HEK293 (cell line): ENCODE data around the gene NXN.

Source experiments
- FEZF1 ChIP-seq: fragments of 450-650 bp; formaldehyde crosslinking; IDR thresholded peaks from 2 replicates; pipeline ENCODE4 v1.5.1; 2016; ENCODE audit warnings: missing biosample characterization, missing genetic modification characterization
- GLI4 ChIP-seq: fragments of 450-650 bp; formaldehyde crosslinking; IDR thresholded peaks from 2 replicates; pipeline ENCODE4 v1.5.1; 2016; ENCODE audit warnings: missing biosample characterization, missing genetic modification characterization
- PRDM1 ChIP-seq: fragments of 450-650 bp; formaldehyde crosslinking; IDR thresholded peaks from 2 replicates; pipeline ENCODE4; 2016; ENCODE audit warnings: missing biosample characterization, missing genetic modification characterization
- SALL2 ChIP-seq: fragments of 450-650 bp; formaldehyde crosslinking; IDR thresholded peaks from 2 replicates; pipeline ENCODE4 v1.5.0; 2017; ENCODE audit warnings: missing biosample characterization, mild to moderate bottlenecking, missing genetic modification characterization, borderline replicate concordance
- TCF7L2 ChIP-seq: IDR thresholded peaks from 2 replicates; pipeline ENCODE4 v1.6.1; 2011; ENCODE audit warnings: low read depth, mild to moderate bottlenecking, inconsistent platforms, low read length, moderate library complexity, borderline replicate concordance
- YY1 ChIP-seq: fragments of 450-650 bp; formaldehyde crosslinking; IDR thresholded peaks from 2 replicates; pipeline ENCODE4 v1.5.1; 2018; ENCODE audit warnings: missing biosample characterization, missing genetic modification characterization
- ZBTB48 ChIP-seq: fragments of 450-650 bp; formaldehyde crosslinking; IDR thresholded peaks from 2 replicates; pipeline ENCODE4 v1.5.1; 2016; ENCODE audit warnings: missing biosample characterization, missing genetic modification characterization
- ZNF121 ChIP-seq: fragments of 450-650 bp; formaldehyde crosslinking; IDR thresholded peaks from 2 replicates; pipeline ENCODE4 v1.5.1; 2016; ENCODE audit warnings: missing biosample characterization, missing genetic modification characterization
- ZNF133 ChIP-seq: fragments of 450-650 bp; formaldehyde crosslinking; IDR thresholded peaks from 2 replicates; pipeline ENCODE4 v1.5.1; 2016; ENCODE audit warnings: missing biosample characterization, missing genetic modification characterization
- ZNF211 ChIP-seq: fragments of 450-650 bp; formaldehyde crosslinking; IDR thresholded peaks from 2 replicates; pipeline ENCODE4 v1.5.1; 2016; ENCODE audit warnings: low read depth, missing biosample characterization, missing genetic modification characterization
- ZNF423 ChIP-seq: fragments of 450-650 bp; formaldehyde crosslinking; IDR thresholded peaks from 2 replicates; pipeline ENCODE4 v1.5.1; 2016; ENCODE audit warnings: missing biosample characterization, missing genetic modification characterization
- ZNF473 ChIP-seq: fragments of 450-650 bp; formaldehyde crosslinking; IDR thresholded peaks from 2 replicates; pipeline ENCODE4 v1.5.1; 2017; ENCODE audit warnings: missing biosample characterization, missing genetic modification characterization
- ZNF555 ChIP-seq: fragments of 450-650 bp; formaldehyde crosslinking; conservative IDR thresholded peaks from 2 replicates; pipeline ENCODE4 v1.5.1; 2017; ENCODE audit warnings: missing biosample characterization, mild to moderate bottlenecking, missing genetic modification characterization, inconsistent platforms
- ZNF654 ChIP-seq: fragments of 450-650 bp; formaldehyde crosslinking; IDR thresholded peaks from 2 replicates; pipeline ENCODE4 v1.5.1; 2016; ENCODE audit warnings: low read depth, missing biosample characterization, missing genetic modification characterization
- ZNF701 ChIP-seq: fragments of 450-650 bp; formaldehyde crosslinking; IDR thresholded peaks from 2 replicates; pipeline ENCODE4 v1.5.1; 2016; ENCODE audit warnings: missing biosample characterization, missing genetic modification characterization
- TF ChIP-seq, protein P1 (sequence below): fragments of 450-650 bp; IDR thresholded peaks from 2 replicates; pipeline ENCODE4 v1.5.1; 2018; ENCODE audit warnings: missing biosample characterization, mild to moderate bottlenecking, missing genetic modification characterization
- TF ChIP-seq, protein P2 (sequence below): fragments of 450-650 bp; formaldehyde crosslinking; conservative IDR thresholded peaks from 2 replicates; pipeline ENCODE4 v1.5.1; 2016; ENCODE audit warnings: low read depth, missing biosample characterization, missing genetic modification characterization
- TF ChIP-seq, protein P3 (sequence below): fragments of 450-650 bp; formaldehyde crosslinking; conservative IDR thresholded peaks from 2 replicates; pipeline ENCODE4 v1.5.1; 2016; ENCODE audit warnings: low read depth, missing biosample characterization, missing genetic modification characterization
- TF ChIP-seq, protein P4 (sequence below): fragments of 450-650 bp; formaldehyde crosslinking; IDR thresholded peaks from 2 replicates; pipeline ENCODE4 v1.5.1; 2016; ENCODE audit warnings: missing biosample characterization, missing genetic modification characterization
- TF ChIP-seq, protein P5 (sequence below): fragments of 450-650 bp; formaldehyde crosslinking; IDR thresholded peaks from 2 replicates; pipeline ENCODE4 v1.5.1; 2016; ENCODE audit warnings: missing biosample characterization, missing genetic modification characterization

NXN gene

DNA sequence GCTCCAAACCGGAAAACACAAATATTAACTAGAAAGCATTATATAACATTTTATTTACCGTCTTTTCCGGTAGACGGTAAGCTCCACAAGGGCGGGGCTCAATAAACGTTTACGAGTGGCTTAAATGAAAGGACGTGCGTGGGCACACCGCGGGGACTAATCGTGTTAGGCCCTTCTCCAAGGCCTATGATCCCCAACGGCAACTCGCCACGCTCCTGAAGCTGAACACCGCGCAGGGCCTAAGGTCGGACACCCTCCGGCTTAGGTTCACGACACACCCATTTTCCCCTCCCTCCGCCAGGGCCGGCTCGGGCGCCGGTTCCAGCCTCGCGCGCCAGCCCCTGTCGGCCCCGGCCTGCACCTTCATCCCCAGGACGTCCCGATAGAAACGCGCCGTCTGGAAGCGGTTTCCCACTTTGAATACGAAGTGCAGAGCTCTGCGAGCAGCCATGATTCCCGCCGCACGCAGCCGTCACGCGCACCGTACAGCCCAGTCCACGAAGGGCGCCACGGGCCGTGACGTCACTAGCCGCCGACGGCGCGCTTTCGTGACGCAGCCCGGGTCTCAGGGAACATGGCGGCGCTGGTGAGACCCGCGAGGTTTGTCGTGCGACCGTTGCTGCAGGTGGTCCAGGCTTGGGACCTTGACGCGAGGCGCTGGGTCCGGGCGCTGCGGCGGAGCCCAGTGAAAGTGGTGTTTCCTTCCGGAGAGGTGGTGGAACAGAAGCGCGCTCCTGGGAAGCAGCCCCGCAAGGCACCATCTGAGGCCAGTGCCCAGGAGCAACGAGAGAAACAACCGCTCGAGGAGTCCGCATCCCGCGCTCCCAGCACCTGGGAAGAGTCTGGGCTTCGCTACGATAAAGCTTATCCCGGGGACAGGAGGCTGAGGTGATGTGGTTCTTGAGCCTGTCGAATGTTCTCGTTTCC is 197.5 kb downstream of the NXN start, which contains the start of the genes GLOD4 and MRM3 (continued):
- TF ChIP-seq ZNF555 (tag by site-specific recombination) (no peak), GLI4 (tag by site-specific recombination) (peak; percentile 23; the same call in 1 of the 2 replicates), ZBTB48 (peak; percentile 62; the same call in 1 of the 2 replicates), ZNF211 (no peak), ZNF654 (tag by site-specific recombination) (no peak), ZNF473 (tag by site-specific recombination) (no peak), FEZF1 (no peak; the same call in 1 of the 2 replicates), ZNF121 (no peak; the same call in 1 of the 2 replicates), ZNF133 (tag by site-specific recombination) (no peak), SALL2 (tag by site-specific recombination) (no peak), ZNF701 (tag by site-specific recombination) (no peak), PRDM1 (tag by site-specific recombination) (no peak), ZNF423 (tag by site-specific recombination) (no peak), TCF7L2 (no peak), YY1 (tag by site-specific recombination) (peak; percentile 99)
- TF ChIP-seq, protein P1, sequence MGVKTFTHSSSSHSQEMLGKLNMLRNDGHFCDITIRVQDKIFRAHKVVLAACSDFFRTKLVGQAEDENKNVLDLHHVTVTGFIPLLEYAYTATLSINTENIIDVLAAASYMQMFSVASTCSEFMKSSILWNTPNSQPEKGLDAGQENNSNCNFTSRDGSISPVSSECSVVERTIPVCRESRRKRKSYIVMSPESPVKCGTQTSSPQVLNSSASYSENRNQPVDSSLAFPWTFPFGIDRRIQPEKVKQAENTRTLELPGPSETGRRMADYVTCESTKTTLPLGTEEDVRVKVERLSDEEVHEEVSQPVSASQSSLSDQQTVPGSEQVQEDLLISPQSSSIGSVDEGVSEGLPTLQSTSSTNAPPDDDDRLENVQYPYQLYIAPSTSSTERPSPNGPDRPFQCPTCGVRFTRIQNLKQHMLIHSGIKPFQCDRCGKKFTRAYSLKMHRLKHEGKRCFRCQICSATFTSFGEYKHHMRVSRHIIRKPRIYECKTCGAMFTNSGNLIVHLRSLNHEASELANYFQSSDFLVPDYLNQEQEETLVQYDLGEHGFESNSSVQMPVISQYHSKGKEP (tag by site-specific recombination) = no peak
- TF ChIP-seq, protein P2, sequence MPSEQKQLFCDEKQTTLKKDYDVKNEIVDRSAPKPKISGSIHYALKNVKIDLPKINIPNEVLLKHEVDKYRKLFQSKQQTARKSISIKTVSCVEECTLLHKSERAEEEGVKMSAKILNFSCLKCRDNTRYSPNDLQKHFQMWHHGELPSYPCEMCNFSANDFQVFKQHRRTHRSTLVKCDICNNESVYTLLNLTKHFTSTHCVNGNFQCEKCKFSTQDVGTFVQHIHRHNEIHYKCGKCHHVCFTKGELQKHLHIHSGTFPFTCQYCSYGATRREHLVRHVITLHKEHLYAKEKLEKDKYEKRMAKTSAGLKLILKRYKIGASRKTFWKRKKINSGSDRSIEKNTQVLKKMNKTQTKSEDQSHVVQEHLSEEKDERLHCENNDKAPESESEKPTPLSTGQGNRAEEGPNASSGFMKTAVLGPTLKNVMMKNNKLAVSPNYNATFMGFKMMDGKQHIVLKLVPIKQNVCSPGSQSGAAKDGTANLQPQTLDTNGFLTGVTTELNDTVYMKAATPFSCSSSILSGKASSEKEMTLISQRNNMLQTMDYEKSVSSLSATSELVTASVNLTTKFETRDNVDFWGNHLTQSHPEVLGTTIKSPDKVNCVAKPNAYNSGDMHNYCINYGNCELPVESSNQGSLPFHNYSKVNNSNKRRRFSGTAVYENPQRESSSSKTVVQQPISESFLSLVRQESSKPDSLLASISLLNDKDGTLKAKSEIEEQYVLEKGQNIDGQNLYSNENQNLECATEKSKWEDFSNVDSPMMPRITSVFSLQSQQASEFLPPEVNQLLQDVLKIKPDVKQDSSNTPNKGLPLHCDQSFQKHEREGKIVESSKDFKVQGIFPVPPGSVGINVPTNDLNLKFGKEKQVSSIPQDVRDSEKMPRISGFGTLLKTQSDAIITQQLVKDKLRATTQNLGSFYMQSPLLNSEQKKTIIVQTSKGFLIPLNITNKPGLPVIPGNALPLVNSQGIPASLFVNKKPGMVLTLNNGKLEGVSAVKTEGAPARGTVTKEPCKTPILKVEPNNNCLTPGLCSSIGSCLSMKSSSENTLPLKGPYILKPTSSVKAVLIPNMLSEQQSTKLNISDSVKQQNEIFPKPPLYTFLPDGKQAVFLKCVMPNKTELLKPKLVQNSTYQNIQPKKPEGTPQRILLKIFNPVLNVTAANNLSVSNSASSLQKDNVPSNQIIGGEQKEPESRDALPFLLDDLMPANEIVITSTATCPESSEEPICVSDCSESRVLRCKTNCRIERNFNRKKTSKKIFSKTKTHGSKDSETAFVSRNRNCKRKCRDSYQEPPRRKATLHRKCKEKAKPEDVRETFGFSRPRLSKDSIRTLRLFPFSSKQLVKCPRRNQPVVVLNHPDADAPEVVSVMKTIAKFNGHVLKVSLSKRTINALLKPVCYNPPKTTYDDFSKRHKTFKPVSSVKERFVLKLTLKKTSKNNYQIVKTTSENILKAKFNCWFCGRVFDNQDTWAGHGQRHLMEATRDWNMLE (tag by site-specific recombination) = no peak
- TF ChIP-seq, protein P3, sequence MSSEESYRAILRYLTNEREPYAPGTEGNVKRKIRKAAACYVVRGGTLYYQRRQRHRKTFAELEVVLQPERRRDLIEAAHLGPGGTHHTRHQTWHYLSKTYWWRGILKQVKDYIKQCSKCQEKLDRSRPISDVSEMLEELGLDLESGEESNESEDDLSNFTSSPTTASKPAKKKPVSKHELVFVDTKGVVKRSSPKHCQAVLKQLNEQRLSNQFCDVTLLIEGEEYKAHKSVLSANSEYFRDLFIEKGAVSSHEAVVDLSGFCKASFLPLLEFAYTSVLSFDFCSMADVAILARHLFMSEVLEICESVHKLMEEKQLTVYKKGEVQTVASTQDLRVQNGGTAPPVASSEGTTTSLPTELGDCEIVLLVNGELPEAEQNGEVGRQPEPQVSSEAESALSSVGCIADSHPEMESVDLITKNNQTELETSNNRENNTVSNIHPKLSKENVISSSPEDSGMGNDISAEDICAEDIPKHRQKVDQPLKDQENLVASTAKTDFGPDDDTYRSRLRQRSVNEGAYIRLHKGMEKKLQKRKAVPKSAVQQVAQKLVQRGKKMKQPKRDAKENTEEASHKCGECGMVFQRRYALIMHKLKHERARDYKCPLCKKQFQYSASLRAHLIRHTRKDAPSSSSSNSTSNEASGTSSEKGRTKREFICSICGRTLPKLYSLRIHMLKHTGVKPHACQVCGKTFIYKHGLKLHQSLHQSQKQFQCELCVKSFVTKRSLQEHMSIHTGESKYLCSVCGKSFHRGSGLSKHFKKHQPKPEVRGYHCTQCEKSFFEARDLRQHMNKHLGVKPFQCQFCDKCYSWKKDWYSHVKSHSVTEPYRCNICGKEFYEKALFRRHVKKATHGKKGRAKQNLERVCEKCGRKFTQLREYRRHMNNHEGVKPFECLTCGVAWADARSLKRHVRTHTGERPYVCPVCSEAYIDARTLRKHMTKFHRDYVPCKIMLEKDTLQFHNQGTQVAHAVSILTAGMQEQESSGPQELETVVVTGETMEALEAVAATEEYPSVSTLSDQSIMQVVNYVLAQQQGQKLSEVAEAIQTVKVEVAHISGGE (tag by site-specific recombination) = peak; percentile 20; the same call in 1 of the 2 replicates
- TF ChIP-seq, protein P4, sequence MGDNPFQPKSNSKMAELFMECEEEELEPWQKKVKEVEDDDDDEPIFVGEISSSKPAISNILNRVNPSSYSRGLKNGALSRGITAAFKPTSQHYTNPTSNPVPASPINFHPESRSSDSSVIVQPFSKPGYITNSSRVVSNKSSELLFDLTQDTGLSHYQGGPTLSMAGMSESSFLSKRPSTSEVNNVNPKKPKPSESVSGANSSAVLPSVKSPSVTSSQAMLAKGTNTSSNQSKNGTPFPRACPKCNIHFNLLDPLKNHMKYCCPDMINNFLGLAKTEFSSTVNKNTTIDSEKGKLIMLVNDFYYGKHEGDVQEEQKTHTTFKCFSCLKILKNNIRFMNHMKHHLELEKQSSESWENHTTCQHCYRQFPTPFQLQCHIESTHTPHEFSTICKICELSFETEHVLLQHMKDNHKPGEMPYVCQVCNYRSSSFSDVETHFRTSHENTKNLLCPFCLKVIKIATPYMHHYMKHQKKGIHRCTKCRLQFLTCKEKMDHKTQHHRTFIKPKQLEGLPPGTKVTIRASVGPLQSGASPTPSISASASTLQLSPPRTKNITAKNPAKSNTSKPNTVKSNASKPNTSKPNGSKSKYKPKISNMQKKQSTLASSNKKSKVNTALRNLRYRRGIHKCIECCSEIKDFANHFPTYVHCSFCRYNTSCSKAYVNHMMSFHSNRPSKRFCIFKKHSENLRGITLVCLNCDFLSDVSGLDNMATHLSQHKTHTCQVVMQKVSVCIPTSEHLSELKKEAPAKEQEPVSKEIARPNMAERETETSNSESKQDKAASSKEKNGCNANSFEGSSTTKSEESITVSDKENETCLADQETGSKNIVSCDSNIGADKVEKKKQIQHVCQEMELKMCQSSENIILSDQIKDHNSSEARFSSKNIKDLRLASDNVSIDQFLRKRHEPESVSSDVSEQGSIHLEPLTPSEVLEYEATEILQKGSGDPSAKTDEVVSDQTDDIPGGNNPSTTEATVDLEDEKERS (tag by site-specific recombination) = no peak
- TF ChIP-seq, protein P5, sequence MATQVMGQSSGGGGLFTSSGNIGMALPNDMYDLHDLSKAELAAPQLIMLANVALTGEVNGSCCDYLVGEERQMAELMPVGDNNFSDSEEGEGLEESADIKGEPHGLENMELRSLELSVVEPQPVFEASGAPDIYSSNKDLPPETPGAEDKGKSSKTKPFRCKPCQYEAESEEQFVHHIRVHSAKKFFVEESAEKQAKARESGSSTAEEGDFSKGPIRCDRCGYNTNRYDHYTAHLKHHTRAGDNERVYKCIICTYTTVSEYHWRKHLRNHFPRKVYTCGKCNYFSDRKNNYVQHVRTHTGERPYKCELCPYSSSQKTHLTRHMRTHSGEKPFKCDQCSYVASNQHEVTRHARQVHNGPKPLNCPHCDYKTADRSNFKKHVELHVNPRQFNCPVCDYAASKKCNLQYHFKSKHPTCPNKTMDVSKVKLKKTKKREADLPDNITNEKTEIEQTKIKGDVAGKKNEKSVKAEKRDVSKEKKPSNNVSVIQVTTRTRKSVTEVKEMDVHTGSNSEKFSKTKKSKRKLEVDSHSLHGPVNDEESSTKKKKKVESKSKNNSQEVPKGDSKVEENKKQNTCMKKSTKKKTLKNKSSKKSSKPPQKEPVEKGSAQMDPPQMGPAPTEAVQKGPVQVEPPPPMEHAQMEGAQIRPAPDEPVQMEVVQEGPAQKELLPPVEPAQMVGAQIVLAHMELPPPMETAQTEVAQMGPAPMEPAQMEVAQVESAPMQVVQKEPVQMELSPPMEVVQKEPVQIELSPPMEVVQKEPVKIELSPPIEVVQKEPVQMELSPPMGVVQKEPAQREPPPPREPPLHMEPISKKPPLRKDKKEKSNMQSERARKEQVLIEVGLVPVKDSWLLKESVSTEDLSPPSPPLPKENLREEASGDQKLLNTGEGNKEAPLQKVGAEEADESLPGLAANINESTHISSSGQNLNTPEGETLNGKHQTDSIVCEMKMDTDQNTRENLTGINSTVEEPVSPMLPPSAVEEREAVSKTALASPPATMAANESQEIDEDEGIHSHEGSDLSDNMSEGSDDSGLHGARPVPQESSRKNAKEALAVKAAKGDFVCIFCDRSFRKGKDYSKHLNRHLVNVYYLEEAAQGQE (tag by site-specific recombination) = peak; percentile 28
